DOHH2 (cell line): ENCODE results near the gene NRXN3.

Source experiments
- CTCF ChIP-seq: fragments of 200-600 bp; sonication (generic); IDR thresholded peaks from one replicate; pipeline ENCODE4 v1.5.1; 2014; ENCODE audit warnings: antibody characterized with exemption, mild to moderate bottlenecking, low read depth, low read length; ENCODE audit not compliant: poor library complexity, severe bottlenecking
- EZH2phosphoT487 ChIP-seq: fragments of 200-600 bp; sonication (generic); IDR thresholded peaks from 2 replicates; pipeline ENCODE4 v1.6.1; 2017; ENCODE audit warnings: borderline replicate concordance, mild to moderate bottlenecking, antibody characterized with exemption, low read length, moderate library complexity, mixed read lengths

GRCh38 chr14:79703209-79703608 is 1533.0 kb downstream of the NRXN3 start:
- TF ChIP-seq CTCF (no peak), EZH2phosphoT487 (no peak)
